ENCODE measurements around the gene IRAK1BP1.

Gene IRAK1BP1

GRCh38 chr6:78835817-78836216 is 31.5 kb upstream of the IRAK1BP1 start:
- TF ChIP-seq CTCF (IDR thresholded peaks at IDR 0.05; ENCODE audit: insufficient read depth, low read depth, low read length, missing control alignments), result peak; percentile 45
- peak; percentile 45 for DNase-seq (ENCODE audit: low read depth)
- H3K4me3 ChIP-seq (ENCODE audit: low read length), result no peak overlapping the region

- no peak for TF ChIP-seq CTCF (IDR thresholded peaks at IDR 0.05; ENCODE audit: insufficient read depth, low read depth, low read length, missing control alignments)
- no peak overlapping the region for H3K4me3 ChIP-seq (ENCODE audit: low read length)
- no peak for DNase-seq (ENCODE audit: low read depth)
Measured at GRCh38 chr6:78836598-78836997, 30.8 kb upstream of the IRAK1BP1 start.

GRCh38 chr6:78841111-78841510 is 26.2 kb upstream of the IRAK1BP1 start:
- no peak overlapping the region for H3K4me3 ChIP-seq (ENCODE audit: low read length)
- no peak for TF ChIP-seq CTCF (IDR thresholded peaks at IDR 0.05; ENCODE audit: insufficient read depth, low read depth, low read length, missing control alignments)
- DNase-seq (ENCODE audit: low read depth), result no peak

- DNase-seq (ENCODE audit: low read depth), result no peak
- no peak overlapping the region for H3K4me3 ChIP-seq (ENCODE audit: low read length)
- no peak for TF ChIP-seq CTCF (IDR thresholded peaks at IDR 0.05; ENCODE audit: insufficient read depth, low read depth, low read length, missing control alignments)
Measured at GRCh38 chr6:78842953-78843352, 24.4 kb upstream of the IRAK1BP1 start.

- no peak for TF ChIP-seq CTCF (IDR thresholded peaks at IDR 0.05; ENCODE audit: insufficient read depth, low read depth, low read length, missing control alignments)
- no peak overlapping the region for H3K4me3 ChIP-seq (ENCODE audit: low read length)
- DNase-seq (ENCODE audit: low read depth), result no peak
Measured at GRCh38 chr6:78844899-78845298, 22.5 kb upstream of the IRAK1BP1 start.

GRCh38 chr6:78845567-78845966 is 21.8 kb upstream of the IRAK1BP1 start:
- no peak for DNase-seq (ENCODE audit: low read depth)
- no peak overlapping the region for H3K4me3 ChIP-seq (ENCODE audit: low read length)
- no peak for TF ChIP-seq CTCF (IDR thresholded peaks at IDR 0.05; ENCODE audit: insufficient read depth, low read depth, low read length, missing control alignments)

GRCh38 chr6:78850621-78851020 is 16.7 kb upstream of the IRAK1BP1 start:
- DNase-seq (ENCODE audit: low read depth), result peak; percentile 18
- no peak overlapping the region for H3K4me3 ChIP-seq (ENCODE audit: low read length)
- no peak for TF ChIP-seq CTCF (IDR thresholded peaks at IDR 0.05; ENCODE audit: insufficient read depth, low read depth, low read length, missing control alignments)

Measured in epithelial cell of esophagus (primary cell).